ENCODE measurements around the gene PRKCSH.
"Not testable (repeated sequence)": the region's sequence is repeated elsewhere in the genome, so short reads cannot be mapped to it uniquely, and the experiment has no call there.

Gene PRKCSH

DNA sequence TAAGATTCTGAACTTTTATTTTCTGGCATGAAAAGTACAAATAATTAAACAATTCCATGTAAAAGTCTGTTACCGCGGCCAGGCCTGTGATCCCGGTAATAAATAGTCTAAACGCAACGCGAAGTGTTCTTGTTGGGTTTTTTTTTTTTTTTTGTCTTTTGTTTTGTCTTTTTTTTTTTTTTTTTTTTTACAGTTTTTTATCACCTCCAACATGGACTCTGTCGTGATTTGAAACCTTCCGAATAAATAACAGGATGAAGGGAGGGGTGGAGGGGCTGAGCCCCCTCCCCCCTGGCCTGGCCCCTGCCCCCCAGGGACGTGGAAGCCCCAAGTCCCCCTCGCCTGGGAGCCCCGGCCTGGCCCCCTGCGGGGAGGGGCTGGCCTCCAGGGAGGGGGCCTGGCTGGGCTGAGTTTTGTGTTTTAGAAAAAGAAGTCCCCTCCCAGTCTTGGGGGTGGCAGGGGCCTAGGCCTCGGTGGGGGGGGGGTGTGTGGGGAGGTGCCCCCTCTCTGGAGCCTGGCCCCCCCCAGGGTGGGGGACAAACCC is 16.0 kb downstream of the PRKCSH start:
- no peak for DNase-seq

DNA sequence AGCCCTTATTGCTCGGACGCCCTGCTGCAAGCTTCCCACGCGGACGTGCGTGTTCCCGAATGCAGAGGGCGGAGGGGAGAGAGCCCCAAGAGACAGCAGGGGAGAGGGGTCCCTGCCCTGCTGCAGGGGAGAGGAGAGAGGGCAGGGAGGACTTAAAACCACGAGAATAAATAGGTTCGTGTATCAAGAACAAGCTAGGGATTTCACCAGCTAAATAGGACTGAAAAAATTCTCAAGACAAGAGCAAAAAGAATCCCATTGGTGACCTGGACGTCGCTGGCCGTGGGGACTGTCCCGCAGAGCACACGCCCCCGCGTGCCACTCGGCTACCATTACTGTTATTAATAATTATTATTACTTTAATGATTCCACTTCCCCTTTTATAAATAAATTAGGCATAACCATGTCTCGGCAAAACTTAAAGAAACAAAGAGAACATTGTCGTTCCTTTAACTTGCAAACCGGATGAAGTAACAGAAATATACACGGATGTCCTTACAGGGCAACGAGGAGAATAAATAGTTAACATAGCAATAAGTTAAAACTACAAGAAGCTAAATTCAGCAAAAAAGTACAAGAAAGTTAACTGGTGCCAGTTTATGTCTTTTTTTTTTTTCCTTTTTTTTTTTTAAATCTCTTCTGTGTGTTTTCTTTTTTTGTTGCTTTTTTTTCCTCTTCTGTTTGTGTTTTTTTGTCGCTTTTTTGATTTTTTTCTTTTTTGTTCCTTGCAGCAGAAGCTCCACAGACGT is 16.6 kb downstream of the PRKCSH start:
- DNase-seq: no peak

DNA sequence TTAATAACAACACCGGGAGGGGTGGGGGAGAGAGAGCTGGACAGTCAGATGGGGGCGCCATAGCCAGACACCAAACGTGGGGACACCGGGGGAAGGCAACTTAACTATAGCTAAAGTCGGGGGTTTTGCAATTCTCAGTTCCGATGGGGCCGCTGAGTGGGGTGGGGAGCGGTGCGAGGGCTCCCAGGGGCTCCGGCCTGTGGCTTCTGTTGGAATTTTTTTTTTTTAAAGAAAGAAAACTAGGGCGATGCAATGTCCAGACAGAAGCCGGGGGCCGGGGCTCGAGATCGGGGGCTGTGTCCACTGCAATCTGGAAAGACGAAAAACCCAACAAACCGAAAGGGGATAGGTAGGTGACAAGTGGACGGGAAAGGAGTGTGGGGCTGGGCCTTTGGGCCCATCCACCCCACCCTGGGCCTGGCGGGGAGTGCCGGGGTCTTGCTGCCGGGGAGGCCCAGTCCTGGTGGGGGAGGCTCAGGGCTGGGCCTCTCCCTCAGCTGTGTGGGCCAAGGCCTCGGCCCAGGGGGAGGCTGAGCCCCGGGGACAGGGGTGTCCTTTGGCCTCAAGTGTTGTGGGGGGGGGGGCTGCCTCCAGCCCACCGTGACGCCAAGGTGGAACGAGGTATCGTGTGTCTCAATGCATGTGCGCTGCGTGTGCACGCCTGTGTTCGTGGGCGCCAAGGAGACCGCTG is 17.3 kb downstream of the PRKCSH start:
- no peak for DNase-seq

DNA sequence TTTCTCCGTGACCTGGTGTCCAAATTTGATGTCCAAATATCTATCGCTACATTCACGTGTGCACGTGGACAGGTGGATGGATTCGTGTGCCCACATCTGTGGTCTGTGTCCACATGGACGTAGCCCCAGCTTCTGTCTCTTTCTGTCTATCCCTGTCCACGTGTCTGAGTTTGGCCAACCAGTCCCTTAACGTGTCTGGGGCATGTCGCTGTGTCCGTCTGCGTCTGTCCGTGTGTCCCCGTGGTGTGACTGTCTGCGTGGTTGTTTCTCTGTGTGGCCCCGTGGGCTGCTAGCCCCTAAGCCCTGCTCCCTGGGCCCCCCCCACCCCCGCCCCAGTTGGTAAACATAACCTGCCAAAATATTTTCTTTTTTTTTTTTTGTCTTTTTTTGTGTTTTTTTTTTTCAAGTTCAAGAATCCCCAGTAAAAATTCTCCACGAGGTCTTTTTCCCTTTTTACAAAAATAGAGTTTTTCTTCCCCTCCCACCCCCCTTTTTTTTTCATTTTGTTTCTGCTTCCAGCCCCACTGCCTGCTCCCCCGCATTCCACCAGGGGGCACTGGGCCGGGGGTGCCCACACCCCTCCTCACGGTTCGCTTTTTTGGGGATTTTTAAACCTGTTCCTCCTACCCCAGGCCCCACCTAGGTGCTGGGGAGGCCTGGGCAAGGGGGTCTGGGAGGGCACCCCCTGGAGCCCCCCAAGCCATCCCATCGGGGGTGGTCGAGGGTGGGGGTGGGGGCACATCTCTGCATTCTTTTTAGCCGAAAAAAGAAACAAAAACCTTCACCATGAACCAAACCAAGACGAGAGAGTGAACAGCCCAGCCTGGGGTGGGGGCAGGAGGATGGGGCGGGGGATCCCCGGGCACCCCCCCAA is 18.3 kb downstream of the PRKCSH start:
- DNase-seq: no peak

DNA sequence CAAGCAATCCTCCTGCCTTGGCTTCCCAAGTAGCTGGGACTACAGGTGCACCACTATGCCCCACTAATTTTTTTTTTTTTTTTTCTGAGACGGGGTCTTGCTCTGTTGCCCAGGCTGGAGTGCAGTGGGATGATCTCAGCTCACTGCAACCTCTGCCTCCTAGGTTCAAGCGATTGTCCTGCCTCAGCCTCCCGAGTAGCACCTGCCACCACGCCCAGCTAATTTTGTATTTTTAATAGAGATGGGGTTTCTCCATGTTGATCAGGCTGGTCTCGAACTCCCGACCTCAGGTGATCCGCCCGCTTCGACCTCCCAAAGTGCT is 19.8 kb downstream of the PRKCSH start:
- DNase-seq: not testable (repeated sequence)

DNA sequence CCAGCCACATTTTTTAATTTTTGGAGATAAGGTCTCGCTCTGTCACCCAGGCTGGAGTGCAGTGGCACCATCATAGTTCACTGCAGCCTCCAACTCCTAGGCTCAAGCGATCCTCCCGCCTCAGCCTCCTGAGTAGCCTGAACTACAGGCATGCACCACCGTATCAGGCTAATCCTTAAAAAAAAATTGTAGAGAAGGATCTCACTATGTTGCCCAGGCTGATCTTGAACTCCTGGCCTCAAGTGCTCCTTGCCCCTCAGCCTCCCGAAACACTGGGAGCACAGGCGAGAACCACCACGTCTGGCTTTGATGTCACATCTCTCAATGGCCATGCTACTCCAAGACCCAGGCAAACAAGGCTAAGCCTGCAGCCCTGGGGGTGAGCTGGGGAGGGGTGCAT is 21.2 kb downstream of the PRKCSH start:
- no peak for DNase-seq

DNA sequence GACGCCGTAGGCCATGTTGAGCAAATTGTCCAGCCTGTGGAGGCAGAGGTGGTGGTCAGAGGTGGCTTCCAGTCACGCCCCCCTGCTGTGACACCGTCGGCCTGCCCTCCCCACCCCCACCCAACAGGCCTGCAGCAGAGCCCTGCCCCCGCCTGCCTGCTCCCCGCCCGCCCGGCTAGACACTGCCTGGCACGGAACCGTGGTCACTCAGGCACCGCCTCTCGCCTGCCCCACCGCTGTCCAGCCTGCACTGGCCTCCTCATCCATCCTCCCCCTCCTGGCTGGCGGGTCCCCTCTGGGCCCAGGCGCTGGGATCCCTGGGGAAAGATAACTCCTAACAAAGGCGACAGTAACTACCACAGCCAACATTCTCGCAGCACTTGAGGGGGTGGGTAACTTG is 21.7 kb downstream of the PRKCSH start:
- DNase-seq: no peak

DNA sequence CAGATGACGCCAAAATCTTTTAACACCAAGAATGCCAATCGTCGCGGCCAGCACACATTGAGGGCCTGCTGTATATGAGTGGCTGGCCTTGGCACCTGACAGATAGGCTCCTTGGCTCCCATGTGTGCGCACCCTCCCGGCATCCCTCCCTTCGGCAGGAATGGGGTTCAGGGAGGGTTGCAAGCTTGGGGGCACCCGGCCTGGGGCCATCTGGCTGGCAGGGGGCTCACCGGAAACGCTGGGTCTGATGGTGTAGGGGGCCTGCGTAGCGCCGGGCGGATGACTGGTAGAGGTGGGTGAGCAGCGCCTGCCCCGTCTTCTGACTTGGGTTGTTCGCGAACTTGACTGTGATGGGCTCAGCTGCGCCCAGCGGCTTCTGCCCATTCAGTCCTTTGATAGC is 22.4 kb downstream of the PRKCSH start:
- DNase-seq: no peak

DNA sequence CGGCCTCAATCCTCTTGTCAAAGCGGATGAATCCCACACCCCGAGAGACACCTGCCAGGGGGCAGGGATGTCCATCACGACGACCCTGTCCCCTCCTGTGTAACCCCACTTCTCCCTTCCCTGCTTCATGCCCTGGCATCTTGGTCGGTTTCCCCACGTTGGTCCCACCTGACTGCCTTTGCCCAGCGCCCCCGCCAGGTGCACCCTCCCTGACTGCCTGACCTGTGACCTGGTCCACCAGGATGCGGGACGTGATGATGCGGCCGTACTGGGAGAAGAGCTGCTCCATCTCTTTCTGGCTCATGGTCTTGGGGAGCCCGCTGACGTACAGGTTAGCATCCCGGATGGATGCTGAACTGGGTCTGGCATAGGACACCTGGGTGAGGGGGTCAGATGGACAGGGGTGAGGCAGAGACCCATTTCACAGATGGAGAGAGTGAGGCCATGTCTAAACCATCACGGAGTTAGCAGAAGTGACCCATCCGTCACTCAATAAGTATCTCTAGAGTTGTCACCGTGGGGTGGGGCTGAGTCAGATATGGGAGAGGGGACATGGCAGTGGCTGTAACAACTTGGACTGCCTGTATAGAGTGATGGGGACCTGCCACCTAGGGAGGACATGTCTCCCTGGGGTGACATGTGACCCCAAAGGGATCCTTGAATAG is 22.9 kb downstream of the PRKCSH start:
- no peak for DNase-seq

DNA sequence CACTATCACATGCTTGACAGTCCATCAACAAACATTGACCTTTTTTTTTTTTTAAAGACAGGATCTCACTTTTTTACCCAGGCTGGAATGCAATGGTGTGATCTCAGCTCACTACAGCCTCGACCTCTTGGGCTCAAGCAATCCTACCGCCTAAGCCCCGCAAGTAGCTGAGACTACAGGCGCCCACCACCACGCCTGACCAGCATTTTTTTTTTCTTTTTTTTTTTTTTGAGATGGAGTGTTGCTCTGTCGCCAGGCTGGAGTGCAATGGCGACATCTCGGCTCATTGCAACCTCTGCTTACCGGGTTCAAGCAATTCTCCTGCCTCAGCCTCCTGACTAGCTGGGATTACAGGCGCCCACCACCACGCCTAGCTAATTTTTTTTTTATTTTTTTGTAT is 23.5 kb downstream of the PRKCSH start:
- DNase-seq: not testable (repeated sequence)

DNA sequence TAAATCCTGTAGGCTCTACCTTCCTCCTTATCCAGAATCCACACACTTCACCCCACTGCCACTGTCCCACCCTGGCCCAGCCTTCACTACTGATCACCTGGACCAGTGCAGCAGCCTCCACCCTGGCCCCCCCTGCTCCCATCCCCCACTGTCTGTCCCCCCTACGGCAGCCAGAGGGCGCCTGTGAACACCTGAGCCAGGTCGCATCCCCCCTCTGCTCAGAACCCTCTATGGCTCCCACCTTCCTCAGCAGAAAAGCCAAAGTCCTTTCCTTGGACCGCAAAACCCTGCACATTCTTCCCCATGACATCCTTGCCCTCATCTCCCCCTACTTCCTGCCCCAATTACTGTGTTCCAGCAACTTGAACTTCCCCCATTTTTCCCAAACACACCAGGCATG is 24.8 kb downstream of the PRKCSH start:
- no peak for DNase-seq

DNA sequence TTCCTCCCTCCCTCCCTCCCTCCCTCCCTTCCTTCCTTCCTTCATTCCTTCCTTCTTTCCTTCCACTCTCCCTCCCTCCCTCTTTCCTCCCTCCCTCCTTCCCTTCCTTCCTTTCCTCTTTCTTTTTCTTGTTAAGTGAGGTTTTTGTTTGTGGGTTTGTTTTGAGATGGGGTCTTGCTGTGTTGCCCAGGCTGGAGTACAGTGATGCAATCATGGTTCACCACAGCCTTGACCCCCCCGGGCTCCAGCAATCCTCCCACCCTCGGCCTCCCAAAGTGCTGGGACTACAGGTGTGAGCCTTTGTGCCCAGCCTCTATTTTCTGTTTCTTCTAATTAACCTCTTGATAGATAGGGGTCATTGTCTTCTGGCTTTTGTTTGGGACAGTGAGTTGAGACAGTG is 26.0 kb downstream of the PRKCSH start:
- no peak for DNase-seq

DNA sequence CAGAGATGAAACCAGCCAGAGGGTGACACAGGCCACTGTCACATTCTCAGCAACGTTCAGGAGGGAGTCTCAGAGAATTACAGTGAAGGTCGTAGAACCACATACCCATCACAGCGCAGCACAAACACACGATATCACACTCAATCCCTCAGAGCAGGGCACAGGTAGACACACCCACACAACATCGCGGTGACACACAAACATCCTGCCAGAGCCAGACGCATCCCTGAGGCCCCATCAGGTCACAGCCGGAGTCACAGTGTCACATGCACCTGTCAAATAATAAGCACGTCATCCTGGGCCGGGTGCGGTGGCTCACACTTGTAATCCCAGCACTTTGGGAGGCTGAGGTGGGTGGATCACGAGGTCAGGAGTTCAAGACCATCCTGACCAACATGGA is 28.0 kb downstream of the PRKCSH start:
- no peak for DNase-seq

DNA sequence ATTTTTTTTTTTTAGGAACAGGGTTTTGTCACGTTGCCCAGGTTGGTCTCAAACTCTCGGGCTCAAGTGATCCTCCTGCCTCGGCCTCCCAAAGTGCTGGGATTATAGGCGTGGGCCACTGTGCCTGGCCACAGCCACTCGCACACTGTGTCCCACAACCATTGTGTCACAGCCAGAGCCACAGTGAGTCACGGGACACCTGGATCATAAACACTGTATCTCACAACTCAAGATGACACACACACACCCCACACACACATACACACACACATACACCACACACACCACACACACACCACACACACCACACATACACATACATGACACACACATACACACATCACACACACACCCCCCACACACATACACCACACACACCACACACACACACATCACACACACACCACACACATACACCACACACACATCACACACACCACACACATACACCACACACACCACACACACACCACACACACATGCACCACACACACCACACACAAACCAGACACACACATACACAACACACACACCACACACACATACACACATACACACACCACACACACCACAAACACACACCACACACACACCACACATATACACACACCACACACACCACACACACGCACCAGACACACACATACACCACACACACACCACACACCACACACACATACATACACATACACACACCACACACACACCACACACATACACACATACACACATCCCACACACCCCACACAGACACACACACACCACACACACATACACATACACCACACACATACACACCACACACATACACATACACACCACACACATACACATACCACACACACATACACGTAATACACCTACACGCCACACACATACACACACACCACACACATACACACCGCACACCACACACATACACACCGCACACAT is 29.2 kb downstream of the PRKCSH start:
- DNase-seq: no peak

DNA sequence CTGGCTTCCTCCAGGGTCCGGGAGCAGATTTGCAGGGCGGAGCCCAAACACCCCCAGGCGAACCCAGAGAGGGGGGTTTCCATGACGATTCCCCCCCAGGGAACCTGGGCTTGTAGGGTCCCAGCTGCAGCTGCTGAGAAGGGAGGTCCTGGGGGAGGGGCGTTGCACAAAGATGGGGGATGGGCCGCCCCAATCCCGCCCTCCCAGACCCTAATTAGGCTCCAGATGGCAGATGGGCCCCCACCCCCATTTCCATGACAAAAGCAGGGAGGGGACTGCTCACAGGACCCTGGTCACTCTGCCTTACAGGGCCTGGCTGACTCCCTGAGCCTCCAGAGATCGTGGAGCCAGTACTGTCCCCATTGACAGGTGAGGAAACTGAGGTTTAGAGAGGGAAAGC is 30.2 kb downstream of the PRKCSH start:
- DNase-seq: no peak

DNA sequence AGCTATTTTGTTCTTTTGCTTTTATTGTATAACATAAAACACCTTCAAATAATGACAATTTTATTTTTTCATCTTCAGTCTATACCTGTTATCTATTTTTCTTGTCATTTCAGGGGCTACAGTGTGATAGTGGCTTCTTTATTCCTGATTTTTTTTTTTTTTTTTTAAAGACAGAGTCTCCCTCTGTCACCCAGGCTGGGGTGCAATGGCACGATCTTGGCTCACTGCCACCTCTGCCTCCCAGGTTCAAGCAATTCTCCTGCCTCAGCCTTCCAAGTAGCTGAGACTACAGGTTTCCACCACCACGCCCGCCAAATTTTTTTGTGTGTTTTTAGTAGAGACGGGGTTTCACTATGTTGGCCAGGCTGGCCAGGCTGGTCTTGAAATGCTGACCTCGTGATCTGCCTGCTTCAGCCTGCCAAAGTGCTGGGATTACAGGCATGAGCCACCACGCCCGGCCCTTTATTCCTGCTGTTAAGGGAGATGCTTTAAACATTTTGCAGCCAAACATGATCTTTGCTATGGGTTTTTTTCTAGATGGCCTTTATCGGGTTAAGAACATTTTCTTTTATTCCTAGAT is 32.9 kb downstream of the PRKCSH start:
- DNase-seq: not testable (repeated sequence)

DNA sequence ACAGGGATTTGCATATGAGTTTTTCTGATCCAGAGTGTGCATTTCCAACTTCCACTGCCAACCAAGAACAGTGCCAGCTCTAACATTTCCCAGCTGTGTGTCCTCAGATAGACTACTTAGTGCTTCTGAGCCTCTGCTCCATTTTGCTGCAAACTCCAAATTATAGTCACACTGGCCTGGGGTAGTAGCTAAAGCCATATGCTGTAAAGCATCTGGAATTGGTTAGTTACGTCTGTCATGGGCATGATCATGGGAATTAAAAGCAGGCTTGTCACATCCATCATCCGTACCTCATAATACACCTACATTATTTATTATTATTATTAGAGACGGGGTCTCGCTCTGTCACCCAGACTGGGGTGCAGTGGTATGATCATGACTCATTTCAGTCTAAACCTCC is 38.3 kb downstream of the PRKCSH start:
- no peak for DNase-seq

DNA sequence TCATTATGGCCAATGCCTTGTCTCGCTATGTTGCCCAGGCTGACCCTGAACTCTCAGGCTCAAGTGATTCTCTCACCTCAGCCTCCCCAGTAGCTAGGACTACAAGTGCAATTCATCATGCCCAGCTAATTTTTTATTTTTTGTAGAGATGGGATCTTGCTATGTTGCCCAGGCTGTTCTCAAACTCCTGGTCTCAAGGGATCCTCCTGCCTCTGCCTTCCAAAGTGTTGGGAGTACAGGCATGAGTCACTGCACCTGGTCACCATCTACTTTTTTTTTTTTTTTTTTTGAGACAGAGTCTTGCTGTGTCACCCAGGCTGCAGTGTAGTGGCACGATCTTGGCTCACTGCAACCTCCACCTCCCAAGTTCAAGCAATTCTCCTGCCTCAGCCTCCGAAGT is 39.9 kb downstream of the PRKCSH start:
- DNase-seq: not testable (repeated sequence)

DNA sequence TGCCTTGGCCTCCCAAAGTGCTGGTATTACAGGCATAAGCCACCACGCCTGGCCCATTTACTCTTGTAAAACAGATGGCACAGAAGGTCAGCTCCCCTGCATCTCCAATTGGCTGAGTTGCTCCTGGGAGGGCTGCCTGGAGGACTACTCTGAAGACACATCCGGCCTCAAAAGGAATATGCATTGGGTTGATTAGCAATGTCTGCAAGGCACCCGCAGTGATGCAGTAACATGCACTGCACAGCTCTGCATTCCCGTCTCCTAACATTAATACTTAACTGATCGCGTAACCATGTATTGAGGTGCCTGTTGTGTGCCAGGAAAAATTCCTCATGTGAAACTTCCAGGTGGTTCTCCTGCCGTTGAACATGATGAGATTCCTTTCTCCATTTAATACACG is 40.4 kb downstream of the PRKCSH start:
- no peak for DNase-seq

DNA sequence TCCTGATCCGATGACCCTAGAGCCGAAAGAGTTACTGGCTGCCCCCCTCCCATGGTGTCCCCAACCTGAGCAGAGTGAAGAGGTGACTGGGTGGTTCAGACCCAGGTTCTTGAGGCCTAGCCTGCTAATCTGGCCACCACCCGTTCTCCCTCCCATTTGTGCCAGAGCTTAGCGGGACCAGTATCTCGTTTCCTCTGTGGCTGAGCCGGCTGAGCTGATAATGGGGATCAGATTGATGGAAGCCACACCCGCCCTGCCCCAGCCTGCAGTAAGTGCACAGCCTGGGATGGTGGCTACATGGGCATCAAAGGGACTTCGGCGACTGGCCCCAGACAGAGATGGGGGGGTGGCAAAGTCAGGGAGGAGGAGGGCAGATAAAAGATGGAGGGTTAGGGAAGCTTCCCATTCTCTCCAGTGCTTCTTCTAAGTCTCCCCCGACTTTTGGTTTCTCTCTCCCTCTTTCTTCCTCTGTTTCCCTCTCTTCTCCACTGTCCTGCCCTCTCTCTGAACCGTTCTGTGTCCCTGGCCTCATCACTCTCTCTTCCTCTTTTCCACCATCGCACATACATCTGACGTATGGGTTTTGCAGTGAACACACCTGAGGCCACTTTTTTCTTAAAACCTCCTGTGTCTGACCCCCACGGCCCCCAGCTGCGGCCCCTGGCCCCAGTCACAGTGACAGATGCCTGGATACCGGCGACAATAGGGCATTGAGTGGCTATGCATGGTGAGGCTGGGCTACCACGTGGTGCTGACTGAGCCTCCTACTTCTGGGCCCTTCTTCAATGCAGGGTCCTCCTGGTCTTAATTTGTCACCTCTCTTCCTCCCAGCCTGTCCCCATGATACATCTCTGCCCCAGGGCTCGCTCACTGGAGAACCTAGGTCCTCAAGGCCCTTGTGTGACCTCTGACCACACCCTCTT is 43.0 kb downstream of the PRKCSH start:
- DNase-seq: no peak

Measured in NK-92 treated with Interleukin-12 subunit alpha and Interleukin-12 subunit beta, amount 100 ng/mL, for 24 hours (cell line).